H1 (cell line): ENCODE measurements around the gene NTNG2. TPM values are rescaled to one million over a fixed set of nuclear protein-coding genes. Genes with fewer than 3 reads are reported as not detected.

Experiments
- CBX8 ChIP-seq: fragments of 300-800, 300-1000 bp; sonication (generic); IDR thresholded peaks from 2 replicates; pipeline ENCODE4 v1.7.1; 2016; ENCODE audit warnings: low read depth, low read length, borderline replicate concordance
- GABPA ChIP-seq: IDR thresholded peaks from 2 replicates; pipeline ENCODE4 v1.6.1; 2011; ENCODE audit warnings: mild to moderate bottlenecking, low read length, moderate library complexity, borderline replicate concordance; ENCODE audit not compliant: insufficient read depth
- JUN ChIP-seq: IDR thresholded peaks from 2 replicates; pipeline ENCODE4 v1.6.1; 2011; ENCODE audit warnings: low read depth, mild to moderate bottlenecking, improper control_type of control experiment, low read length
- POLR2AphosphoS5 ChIP-seq: IDR thresholded peaks from 2 replicates; pipeline ENCODE4 v1.6.1; 2011; ENCODE audit warnings: low read depth, low read length
- RAD21 ChIP-seq, 2 experiments: IDR thresholded peaks in 1 of 2; conservative IDR thresholded peaks in 1 of 2; 2 replicates each; pipeline ENCODE4 v1.6.1; 2011; ENCODE audit warnings: low read depth in 2 of 2, low read length in 2 of 2, improper control_type of control experiment in 1 of 2, inconsistent platforms in 1 of 2, mild to moderate bottlenecking in 1 of 2, moderate library complexity in 1 of 2
- SAP30 ChIP-seq: fragments of 300-600 bp; sonication (generic); IDR thresholded peaks from 2 replicates; pipeline ENCODE4 v1.7.1; 2012; ENCODE audit warnings: low read length, moderate library complexity, mild to moderate bottlenecking, inconsistent platforms; ENCODE audit not compliant: insufficient read depth, insufficient replicate concordance
- TBP ChIP-seq: IDR thresholded peaks from 2 replicates; pipeline ENCODE4 v1.6.1; 2011; ENCODE audit warnings: low read depth, low read length, improper control_type of control experiment
- polyA plus RNA-seq, 7 experiments: library from polyadenylated mRNA; depleted of rRNA in 3 of 7; stranded (reverse) in 5 of 7; unstranded in 2 of 7; fragments of >200 nt in 5 of 7; fragments of 200-250 nt in 2 of 7; gene quantifications; 1 replicate in 5 of 7; 2 replicates in 1 of 7; 4 replicates in 1 of 7; pipeline versions ENCODE4 v1.2.1 to v1.2.3, GENCODE V29; 2011 to 2013; ENCODE audit warnings: missing spikeins in 2 of 7, mixed read lengths in 2 of 7
- total RNA-seq: library from RNA; stranded (reverse); fragmentation: NEBNext Ultra II Directional; extraction: Animal tissue kit (Norgen Biotek cat#: 25700); gene quantifications from 2 replicates; pipeline ENCODE4 v1.2.1, GENCODE V29; 2021

Gene NTNG2
- total and polyA plus RNA-seq, 2 of the 8 experiments (the other 6 are each of a cell fraction or from before 2014, with no cell fraction given) = 1.4 to 1.5 TPM

- TF ChIP-seq JUN = no peak
- peak; percentile 72; the same call in 1 of the 2 replicates for TF ChIP-seq GABPA
- peak; percentile 87 for TF ChIP-seq SAP30
- TF ChIP-seq CBX8 = no peak
- TF ChIP-seq POLR2AphosphoS5 = no peak
- TF ChIP-seq TBP = no peak
- TF ChIP-seq RAD21 (IDR thresholded peaks at IDR 0.05 in 1 of 2, conservative IDR thresholded peaks at IDR 0.05 in 1 of 2; ENCODE audit: low read depth in 2 of 2, low read length in 2 of 2) = peak in 1 of 2 experiments; percentile 33; a peak in 2 of 4 replicates
These were observed 47.7 kb upstream of the NTNG2 start (continued) for GRCh38 chr9:132114102-132114707.
